ENCODE measurements around the gene SH3PXD2A.
"Not testable (repeated sequence)": the region's sequence is repeated elsewhere in the genome, so short reads cannot be mapped to it uniquely, and the experiment has no call there.

Gene SH3PXD2A

GRCh38 chr10:103614306-103615158 is 240.8 kb downstream of the SH3PXD2A start:
- no peak for DNase-seq

- DNase-seq: no peak
Measured at GRCh38 chr10:103613616-103614015, 241.8 kb downstream of the SH3PXD2A start.

GRCh38 chr10:103612462-103613365 is 242.7 kb downstream of the SH3PXD2A start:
- peak in 35 of 58 donors; percentile 12 to 70 (median 41) for DNase-seq

GRCh38 chr10:103610921-103611511 is 244.4 kb downstream of the SH3PXD2A start:
- DNase-seq: no peak

GRCh38 chr10:103610083-103610472 is 245.3 kb downstream of the SH3PXD2A start:
- DNase-seq: no peak

GRCh38 chr10:103609231-103610082 is 245.9 kb downstream of the SH3PXD2A start:
- DNase-seq: no peak

GRCh38 chr10:103608056-103608455 is 247.3 kb downstream of the SH3PXD2A start:
- DNase-seq: not testable (repeated sequence)

GRCh38 chr10:103607051-103607450 is 248.3 kb downstream of the SH3PXD2A start:
- DNase-seq: not testable (repeated sequence)

- DNase-seq: not testable (repeated sequence)
Measured at GRCh38 chr10:103606097-103606438, 249.3 kb downstream of the SH3PXD2A start.

- peak in 28 of 58 donors; percentile 13 to 56 (median 31) for DNase-seq
Measured at GRCh38 chr10:103605359-103606096, 249.8 kb downstream of the SH3PXD2A start.

- no peak for DNase-seq
Measured at GRCh38 chr10:103603382-103603781, 252.0 kb downstream of the SH3PXD2A start.

GRCh38 chr10:103602852-103603155 is 252.6 kb downstream of the SH3PXD2A start:
- no peak for DNase-seq

GRCh38 chr10:103602028-103602851 is 253.1 kb downstream of the SH3PXD2A start:
- DNase-seq: no peak

- no peak for DNase-seq
Measured at GRCh38 chr10:103600956-103601569, 254.3 kb downstream of the SH3PXD2A start.

- DNase-seq: no peak
Measured at GRCh38 chr10:103600325-103600724, 255.1 kb downstream of the SH3PXD2A start.

- DNase-seq: no peak
Measured at GRCh38 chr10:103599907-103600306, 255.5 kb downstream of the SH3PXD2A start.

- DNase-seq: peak in 13 of 58 donors; percentile 17 to 57 (median 29)
Measured at GRCh38 chr10:103599211-103599610, 256.2 kb downstream of the SH3PXD2A start.

- DNase-seq: peak in 52 of 58 donors; percentile 13 to 81 (median 56)
Measured at GRCh38 chr10:103598654-103599115, 256.7 kb downstream of the SH3PXD2A start.

- DNase-seq: no peak
Measured at GRCh38 chr10:103597003-103597402, 258.4 kb downstream of the SH3PXD2A start.
